GM18951 (cell line): Measurements from ENCODE around the gene MYO5B.

Source experiments
- POLR2A ChIP-seq: IDR thresholded peaks from 4 replicates; pipeline ENCODE4 v1.6.1; 2011; ENCODE audit warnings: mild to moderate bottlenecking; ENCODE audit not compliant: insufficient read length, insufficient read depth; ENCODE audit errors: extremely low read depth
- in situ Hi-C: fragments of 300-500 bp; cut with MboI; formaldehyde crosslinking; loops from one replicate; pipeline ENCODE4 v1.12.0; 2022; ENCODE audit warnings: low sequenced_read_pairs, mixed read lengths, inconsistent platforms; ENCODE audit not compliant: unreplicated experiment

MYO5B gene

DNA sequence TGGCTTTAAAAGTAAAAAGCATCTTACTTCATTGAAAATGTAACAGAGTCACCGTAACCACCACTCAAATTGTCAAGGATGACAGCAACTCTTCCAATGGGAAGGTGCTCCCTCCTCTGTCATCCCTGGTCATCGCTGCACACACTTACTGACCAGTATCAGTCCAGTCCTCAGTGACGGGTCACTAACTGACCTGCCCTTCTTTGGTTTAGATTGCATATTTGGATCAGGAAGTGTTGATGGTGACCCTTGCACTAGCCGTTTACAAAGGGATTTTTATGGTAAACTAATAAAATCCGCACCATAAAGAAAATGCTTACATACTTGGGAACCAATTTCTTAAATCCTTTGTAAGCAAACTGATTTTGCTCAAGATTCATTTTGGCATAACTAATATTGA lies 239.7 kb downstream of the MYO5B start:
- in situ Hi-C loops: no loop called here

DNA sequence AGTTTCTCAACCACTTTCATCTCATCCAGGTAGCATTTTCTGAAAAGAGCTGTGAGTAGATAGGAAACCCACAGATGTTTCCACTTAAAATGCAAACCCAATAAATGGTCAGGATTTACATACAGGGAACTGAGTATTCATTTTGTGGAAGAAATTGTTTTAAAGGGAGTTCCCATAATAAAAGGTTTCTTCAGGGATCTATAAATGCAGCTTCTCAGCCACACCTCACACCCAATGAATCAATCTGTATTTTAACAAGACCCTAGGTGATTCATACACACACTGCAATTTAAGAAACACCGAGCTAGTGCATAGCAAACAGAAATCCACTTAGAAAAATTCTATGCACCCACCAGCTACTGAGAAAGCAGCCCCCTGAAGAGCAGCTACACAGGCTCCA lies 241.6 kb downstream of the MYO5B start:
- no peak for TF ChIP-seq POLR2A
- in situ Hi-C loops: no loop called here

More for the DNA sequence above, 239.7 kb downstream of the MYO5B start:
- TF ChIP-seq POLR2A: no peak

DNA sequence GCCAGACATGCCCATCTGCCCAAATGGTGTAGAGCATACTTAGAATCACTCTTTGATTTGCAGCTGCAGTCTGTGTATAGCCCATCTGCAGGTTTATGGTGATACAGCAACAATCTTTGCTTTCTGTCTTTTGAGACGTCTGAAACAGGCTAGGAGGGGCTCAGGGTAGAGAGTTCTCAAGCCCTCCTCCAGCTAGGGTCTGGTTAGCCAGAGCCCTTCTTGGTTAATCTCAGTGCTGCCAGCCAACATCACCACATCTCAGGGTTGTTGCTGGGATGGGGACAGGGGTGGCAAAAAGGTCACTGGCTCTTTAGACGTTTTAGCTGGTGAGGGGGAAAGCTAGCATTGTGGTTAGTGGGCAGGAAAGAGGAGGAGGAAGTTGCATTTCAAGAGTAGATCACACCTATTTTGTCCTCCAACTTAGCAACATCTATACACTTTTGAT lies 245.0 kb downstream of the MYO5B start:
- in situ Hi-C loops: no loop called here
- TF ChIP-seq POLR2A: no peak

DNA sequence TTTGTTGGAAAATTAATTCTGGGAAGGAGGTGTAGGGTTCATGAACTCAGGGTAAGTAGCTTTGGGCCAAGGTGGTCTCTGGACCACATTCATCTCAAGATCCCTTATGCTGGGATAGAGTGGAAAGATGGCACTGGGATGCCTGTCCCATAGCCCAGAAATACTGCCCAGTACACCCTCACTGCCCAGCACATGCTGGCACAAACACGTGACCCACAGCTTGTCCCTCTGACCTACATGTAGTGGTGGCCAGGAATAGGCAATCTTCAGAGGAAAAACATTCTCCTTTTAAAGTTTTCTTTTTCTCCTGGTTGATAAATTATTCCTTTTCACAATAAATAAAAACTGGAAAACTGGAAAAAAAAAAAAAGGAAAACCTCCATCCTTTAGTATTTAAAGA lies 246.0 kb downstream of the MYO5B start:
- TF ChIP-seq POLR2A: no peak
- in situ Hi-C loops: no loop called here

DNA sequence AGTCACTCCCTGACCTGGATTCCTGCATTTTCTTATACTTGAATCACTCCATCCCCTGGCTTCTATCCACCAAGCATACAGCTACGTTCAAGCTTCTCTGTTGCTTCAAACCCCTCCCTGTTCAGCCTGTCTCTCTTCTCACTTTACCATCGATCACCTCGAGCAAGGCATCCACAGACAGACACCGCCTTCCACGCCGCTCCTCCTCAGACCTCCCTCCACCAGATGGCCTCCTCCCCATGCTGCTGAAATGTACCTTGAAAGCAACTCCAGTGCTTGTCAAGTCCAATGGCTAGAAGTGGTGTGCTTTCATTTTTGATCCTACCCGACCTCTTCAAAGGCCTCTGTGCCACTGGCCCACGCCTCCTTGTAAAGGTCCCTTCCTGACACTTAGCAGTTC lies 250.3 kb downstream of the MYO5B start:
- in situ Hi-C loops: no loop called here
- no peak for TF ChIP-seq POLR2A

DNA sequence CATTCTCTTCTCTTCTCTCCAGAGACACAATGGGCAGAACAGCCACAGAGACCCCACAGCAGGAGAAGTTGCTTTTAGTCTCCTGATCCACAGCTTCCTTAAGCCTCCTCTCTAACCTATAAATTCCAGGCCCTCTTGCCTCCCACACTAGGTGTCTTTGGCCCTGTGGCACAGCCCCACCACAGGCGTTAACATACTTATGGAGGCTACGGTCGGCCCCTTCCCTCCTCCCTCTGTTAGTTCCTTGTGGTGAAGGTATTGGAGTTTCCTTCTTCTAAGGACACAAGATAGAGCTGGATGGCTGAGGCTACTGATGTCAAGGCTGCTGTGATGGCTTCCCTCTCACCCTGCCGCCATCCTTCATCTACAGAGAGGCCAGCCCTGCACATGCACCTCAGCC lies 258.1 kb downstream of the MYO5B start:
- in situ Hi-C loops: no loop called here
- TF ChIP-seq POLR2A: no peak

DNA sequence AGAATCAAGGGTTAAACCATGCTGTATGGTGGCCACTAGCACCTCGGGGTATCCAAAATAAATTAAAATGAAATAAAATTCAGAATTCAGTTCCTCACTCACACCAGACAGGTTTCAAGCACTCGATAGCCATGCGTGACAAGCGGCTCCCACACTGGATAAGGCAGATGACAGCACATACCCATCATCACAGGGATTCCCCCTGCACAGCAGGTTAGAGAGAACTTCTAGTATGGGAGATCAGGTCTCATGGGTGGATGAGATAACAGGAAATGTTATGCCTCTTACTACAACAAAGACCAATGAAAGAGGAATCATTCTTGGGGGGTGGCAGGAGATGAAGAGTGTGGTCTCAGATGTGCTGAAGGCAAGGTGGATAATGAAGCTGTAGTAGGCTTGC lies 259.7 kb downstream of the MYO5B start:
- in situ Hi-C loops: no loop called here

DNA sequence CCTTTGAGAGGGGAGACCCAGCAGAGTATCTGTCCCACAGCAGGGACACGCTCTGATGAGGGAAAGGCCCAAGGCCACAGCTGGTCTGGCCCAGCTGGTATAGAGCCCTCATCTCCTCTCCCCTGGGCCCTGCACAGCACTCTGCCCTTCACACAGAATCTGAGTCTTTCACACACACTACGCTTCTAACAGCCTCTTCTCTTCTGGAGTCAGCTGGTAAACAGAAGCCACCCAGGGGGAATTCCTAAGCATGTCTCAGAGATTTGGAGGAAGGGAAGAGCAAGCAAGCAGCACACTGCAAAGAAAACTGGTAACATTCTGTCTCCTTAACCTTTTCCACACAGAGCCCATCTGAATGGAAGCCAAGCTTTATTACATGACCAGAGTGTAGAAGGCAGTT lies 260.5 kb downstream of the MYO5B start:
- in situ Hi-C loops: no loop called here
- no peak for TF ChIP-seq POLR2A

More for the DNA sequence above, 259.7 kb downstream of the MYO5B start:
- no peak for TF ChIP-seq POLR2A

DNA sequence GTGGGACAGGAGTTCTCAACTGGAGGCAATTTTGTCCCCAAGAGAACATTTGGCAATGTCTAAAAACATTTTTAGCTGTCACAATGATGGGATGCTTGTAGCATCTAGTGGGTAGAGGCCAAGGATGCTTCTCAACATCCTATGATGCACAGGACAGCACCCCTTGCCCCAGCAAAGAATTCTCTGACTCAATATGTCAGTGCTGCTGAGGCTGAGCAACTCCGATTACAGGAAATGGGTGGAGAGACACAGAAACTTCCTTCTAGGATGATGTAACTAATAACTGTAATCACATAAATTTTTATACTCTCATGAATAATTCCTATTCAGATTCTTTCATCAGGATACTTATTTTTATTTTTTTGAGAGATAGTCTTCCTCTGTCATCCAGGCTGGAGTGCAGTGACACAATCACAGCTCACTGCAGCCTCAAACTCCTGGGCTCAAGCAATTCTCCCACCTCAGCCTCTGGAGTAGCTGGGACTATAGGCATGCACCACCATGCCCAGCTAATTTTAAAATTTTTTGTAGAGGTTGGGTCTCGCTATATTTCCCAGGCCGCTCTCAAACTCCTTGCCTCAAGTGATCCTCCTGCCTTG lies 261.3 kb downstream of the MYO5B start:
- TF ChIP-seq POLR2A: no peak
- in situ Hi-C loops: no loop called here

DNA sequence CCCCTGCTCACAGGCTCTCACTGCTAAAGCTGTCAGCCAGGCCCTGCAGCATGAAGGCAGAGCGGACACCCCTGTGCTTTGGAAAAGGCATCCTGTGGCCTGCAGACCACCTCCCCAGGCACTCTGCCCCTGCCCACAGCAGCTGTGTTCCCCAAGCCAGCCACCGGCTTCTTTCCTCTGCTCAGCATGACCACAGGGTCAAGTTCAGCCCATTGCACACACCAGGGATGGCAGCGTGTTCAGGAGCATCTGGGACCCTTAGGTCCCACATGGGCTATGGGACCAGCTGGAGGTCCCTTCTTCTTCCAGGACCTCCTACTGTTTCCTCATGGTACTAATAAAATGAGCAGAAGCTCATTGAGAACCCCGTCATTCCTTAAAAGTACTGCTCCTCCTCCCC lies 263.2 kb downstream of the MYO5B start:
- no peak for TF ChIP-seq POLR2A
- in situ Hi-C loops: no loop called here

DNA sequence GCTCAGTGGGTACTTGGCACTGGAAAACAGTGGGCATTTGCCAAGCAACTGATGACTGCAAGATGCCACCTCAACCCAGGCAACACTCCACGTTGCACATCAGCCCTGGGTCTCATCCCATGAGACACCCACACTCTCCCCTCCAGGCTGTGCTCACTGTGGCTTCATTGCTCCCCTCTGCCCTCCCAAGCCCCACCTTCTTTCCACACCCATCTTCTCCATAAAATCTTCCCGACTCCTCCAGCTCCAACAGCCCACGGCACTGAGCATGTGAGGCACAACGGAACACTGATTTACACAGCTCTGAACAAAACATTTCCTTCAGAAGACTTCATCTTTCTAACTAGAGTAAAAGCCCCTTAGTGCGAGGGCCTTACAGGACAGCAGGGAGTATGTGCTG lies 263.8 kb downstream of the MYO5B start:
- TF ChIP-seq POLR2A: no peak
- in situ Hi-C loops: no loop called here

DNA sequence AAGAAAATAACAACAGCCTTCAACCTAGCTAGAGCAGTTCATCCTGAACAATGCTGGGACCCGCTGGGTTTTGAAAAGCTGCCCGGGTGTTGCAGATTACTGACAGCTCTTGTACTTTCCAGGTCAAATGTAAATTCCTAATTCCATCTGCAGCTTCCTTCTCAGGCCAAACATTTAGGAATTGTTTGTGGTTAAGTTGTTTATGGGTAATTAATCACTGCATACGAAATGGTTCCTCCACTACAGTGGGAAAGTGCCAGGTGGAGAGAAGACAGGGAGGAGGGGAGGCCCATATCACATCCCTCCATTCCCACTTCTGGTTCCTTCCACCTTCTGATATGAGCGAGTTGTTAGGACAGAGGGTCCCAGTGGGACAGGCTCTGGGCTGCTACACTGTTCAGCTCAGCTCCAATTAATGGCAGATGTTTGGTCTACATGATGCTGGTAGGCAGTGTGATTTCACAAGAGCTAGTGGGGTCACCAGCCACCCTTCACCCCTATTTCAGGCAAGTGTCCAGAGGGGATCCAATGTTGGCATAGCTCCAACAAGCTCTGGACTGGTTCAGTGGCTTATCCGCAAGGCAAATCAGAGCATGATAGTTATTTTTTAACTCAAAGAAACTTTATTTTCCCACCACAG lies 268.7 kb downstream of the MYO5B start:
- no peak for TF ChIP-seq POLR2A
- in situ Hi-C loops: no loop called here

DNA sequence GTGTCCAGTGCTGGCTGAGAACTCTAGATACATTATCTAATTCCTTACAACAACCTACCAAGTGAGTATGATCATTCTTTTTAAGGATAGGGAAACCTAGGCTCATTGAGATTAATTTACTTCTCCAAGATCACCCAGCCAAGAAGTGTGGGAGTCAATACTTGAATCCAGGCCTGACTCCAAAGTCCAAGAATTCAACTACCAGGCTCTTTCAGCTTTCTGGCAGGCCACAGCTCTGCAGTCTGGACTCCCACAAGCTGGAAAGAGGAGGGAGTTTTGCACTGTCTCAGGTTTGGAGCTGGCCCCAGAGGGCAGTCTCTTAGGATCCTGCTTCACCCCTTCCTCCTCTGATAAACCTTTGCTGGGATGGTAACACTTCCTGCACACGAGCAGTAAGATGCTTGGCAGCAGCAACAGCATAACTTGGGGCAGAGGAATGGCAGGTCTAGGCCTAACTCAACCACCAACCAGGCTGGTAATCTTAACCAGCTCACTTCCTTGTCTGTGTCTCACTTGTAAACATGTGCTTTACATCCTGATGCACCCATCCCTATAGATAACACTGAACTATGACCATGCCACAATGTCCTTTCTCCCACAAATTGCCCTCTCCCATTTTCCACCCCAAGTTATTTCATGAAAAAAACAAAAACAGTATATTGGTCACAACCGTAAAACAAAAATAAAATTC lies 270.5 kb downstream of the MYO5B start:
- TF ChIP-seq POLR2A: no peak
- in situ Hi-C loops: no loop called here

DNA sequence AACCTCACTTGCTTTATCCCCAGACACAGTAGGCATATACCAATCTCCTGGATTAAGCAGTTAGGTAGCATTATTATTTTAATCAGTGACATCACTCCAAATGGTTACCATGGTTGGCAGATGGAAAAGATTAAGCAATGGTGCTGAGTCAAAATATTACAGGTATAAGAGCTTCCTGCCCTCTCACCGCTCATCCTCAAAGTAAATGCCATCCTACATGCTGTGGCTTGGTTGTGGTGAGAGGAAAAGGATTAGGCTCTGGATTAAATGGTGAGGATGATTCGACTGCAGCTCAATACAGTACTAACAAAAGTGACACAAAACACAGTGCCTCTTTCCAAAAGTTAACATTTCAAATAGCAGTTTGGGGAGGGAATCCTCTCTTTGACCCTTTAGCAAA lies 272.7 kb downstream of the MYO5B start:
- TF ChIP-seq POLR2A: no peak
- in situ Hi-C loops: no loop called here
